NCI-H146 treated with DMSO at 0.1 percent for 48 hours (cell line): ENCODE results near the gene PLXNA3.

Experiments used
- DNase-seq: peaks from one replicate; lab custom pipeline; 2025; ENCODE audit not compliant: unreplicated experiment; lab: John Stamatoyannopoulos, UW

The PLXNA3 gene

DNA sequence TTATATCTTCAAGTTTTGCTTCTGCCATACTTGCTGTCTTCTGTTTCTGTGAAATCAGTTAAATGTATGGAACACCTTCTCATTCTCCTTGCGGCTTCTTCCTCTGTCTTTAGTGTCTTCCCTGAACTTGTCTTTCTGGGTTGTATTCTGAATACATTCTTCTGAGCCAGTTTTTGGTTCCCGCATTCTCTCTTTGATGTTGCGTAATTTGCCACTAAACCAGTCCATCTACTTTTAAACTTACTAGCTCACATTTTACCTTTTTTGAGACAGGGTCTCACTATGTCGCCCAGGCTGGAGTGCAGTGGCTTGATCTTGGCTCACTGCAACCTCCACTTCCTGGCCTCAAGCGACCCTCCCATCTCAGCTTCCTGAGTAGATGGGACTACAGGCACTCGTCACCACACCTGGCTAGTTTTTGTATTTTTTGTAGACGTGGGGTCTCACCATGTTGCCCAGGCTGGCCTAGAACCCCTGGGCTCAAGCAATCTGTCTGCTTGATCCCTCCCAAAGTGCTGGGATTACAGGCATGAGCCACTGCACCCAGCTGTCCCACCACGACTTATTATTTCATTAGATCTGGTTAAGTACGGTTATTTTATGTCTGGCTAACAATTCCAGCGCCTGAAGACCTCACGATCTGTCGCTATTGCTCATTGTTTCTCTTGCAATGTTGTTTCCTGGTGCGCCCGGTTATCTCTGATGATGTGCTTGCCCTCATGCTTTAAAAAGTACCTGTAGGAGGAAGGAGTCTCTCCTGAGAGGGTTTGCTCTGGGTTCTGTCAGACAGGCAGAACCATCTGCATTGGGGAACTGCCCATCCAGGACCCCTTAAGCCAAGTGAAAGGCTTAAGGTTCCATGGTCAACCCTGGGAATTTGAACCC, 67.8 kb downstream of the PLXNA3 start:
- no peak for DNase-seq

DNA sequence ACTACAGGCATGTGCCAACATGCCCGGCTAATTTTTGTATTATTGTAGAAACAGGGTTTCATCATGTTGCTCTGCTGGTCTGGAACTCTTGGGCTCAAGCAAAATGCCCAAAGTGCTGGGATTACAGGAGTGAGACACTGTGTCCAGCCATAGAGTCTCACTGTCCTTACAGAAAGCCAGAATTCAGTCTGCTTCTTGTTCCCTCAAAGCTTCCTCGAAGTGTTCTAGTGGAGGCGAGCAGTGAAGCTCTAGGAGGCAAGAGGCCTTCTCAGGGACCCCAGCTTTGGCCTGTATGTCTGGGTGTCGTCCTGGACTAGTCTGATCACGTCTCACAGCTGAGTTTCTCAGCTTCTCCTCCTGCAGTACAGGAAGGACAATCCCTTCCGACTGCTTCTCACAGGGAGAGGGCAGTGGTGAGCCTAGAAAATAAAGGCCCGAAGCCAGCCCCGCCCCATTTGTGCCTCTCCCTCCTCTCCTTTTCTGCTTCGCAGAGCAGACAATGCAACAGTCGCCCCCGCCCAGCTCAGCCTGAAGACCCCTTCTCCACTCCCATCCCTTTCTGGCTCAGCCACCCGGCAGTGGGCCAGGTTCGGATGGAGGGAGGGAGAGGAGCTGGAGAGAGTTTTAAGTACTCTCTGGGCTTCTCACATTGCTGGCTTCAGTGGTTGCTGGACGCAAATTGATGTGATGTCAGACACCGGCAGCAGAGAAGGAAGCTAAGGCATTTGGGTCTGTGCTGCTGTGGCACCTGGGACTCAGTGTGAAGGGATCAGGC, 69.0 kb downstream of the PLXNA3 start:
- peak; percentile 55 for DNase-seq
